Subcutaneous adipose tissue (tissue), 4 donors: ENCODE measurements around the gene PTTG1IP. TPM values are rescaled to one million over a fixed set of nuclear protein-coding genes. Genes with fewer than 3 reads are reported as not detected.

Experiments used
- CTCF ChIP-seq: fragments of 450-650 bp; IDR thresholded peaks from one replicate; pipeline ENCODE4 v1.5.1; 2016; ENCODE audit warnings: low read depth, mild to moderate bottlenecking, control low read depth, antibody characterized with exemption, moderate library complexity
- total RNA-seq, 4 donors: library from RNA; depleted of rRNA; stranded (reverse); fragments of >200 nt; gene quantifications; one replicate each; pipeline ENCODE4 v1.1.0, GENCODE V29; 2016

The PTTG1IP gene, protein sequence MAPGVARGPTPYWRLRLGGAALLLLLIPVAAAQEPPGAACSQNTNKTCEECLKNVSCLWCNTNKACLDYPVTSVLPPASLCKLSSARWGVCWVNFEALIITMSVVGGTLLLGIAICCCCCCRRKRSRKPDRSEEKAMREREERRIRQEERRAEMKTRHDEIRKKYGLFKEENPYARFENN
- total RNA-seq, result 100 to 1,000 TPM; 131 to 244 (median 148) TPM

DNA sequence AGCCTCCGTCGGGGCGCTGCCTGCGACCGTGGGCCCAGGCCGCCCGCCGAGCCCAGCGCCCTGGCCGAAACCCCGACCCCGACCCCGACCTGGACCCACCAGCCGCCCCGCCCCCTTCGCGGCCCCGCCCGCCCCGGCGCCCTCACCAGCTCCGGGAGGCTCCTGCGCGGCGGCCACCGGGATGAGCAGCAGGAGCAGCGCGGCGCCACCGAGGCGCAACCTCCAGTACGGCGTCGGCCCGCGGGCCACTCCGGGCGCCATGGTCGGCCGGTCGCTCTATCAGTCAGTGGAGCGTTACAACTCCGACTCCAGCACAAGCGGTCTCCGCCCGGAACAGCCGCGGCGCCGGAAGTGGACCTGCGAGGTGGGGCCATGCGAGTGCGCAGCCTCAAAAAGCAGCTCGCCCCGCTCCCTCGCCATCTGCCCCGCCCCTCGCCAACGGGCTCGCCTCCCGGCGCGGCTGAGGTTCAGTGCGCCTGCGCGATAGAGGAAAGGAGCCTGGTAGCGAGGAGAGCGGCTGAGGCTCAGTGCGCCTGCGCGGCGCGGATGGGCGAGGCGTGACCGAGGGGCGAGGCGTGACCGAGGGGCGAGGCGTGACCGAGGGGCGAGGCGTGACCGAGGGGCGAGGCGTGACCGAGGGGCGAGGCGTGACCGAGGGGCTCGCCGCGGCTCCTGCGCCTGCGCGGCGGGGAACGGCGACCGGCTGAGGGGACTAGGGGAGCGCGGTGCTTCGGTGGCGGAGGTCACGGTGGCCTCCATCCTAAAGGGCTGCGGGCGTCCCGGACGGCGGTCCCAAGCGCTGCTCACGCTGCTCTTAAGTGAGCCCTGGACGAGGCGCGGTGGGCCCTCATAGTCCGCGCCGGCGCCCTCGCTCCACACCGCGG, at the start of gene PTTG1IP:
Gene PTTG1IP, minus strand, starts transcription at position 335 of the 884 bp plus-strand sequence. Its CDS starts 74 bp downstream, at position 261.
- TF ChIP-seq CTCF, result no peak

GRCh38 chr21:44921928-44922327, 48.4 kb upstream of the PTTG1IP start:
- no peak for TF ChIP-seq CTCF

- TF ChIP-seq CTCF, result no peak
Observed at GRCh38 chr21:44920694-44921604, 47.5 kb upstream of the PTTG1IP start, which contains the start of gene ITGB2. ITGB2 (minus strand) TSS chr21:44920899; CDS start chr21:44910782, 10,117 bp downstream.

DNA sequence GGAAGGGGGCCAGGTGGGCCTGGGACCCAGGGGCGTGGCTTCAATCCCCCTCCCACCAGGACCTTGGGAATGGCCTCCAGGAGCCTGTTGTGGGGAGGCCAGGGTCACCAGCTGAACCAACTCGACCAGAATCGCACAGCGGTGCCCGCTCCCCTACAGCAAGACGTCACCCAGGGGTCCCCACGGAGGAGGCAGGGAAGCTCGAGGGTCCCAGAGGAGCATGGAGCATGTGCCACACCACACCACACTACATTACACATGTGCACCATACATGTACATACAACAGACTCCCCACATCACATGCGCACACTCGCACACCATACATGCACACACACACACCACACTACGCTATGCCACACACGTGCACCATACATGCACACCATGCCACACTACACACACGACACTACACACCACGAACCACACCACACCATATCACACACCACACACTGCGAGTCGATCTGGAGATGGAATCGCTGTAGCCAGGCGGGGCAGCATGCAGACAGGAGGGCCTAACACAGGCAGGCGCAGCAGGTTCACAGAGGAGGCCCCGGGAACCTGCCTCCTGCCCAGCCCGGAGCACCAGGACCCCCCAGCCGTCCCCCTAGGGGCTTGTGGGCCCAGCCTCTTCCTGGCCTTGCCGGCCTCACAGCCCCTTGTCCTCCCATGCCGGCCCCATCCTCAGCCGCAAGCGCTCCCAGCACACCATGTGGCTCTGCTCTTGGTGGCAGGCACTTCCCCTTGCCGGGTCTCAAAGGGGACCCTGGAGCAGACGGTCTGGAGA, 46.6 kb upstream of the PTTG1IP start:
- no peak for TF ChIP-seq CTCF

DNA sequence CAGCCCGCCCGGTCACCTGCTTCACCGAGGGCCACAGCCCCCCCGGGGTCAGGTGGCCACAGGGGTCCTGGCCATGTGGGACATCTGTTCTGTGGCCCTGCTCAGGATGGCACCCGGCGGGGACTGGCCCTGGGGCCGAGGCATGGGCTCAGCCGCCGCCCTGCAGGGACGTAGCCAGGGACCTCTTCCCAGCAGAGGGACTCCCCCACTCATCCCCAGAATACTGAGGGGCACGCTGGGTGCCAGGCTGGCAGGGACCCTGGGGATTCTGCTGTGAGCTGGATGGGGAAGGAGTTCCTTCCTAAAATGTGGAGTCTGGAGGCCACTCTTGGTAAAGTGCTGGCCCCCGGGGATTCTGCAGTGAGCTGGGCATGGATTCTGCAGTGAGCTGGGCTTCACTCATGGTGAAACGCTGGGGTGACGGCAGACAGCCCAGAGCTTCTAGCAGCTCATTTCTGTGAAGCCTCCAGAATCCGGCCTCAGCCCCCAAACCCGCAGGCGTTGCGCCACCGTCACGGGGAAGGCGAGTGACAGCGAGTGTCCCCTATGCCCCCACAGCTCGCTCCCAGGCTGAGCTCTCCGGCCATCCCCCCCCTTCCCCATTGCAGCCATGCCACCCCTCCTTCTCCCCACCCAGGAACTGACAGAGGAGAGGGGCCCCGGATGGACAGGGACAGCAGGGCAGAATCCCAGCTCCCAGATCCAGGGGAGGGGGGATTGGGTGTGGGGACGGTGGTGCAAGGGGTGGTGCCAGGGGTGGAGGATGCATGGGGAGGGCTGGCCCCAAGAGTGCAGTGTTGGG, 45.8 kb upstream of the PTTG1IP start:
- TF ChIP-seq CTCF, result no peak

GRCh38 chr21:44918581-44919033, 45.1 kb upstream of the PTTG1IP start:
- no peak for TF ChIP-seq CTCF
